GM12891 (cell line): ENCODE measurements around the gene PLAC8.

Experiments
- POLR2A ChIP-seq: IDR thresholded peaks from 2 replicates; pipeline ENCODE4 v1.6.1; 2011; ENCODE audit warnings: low read depth, low read length, control low read depth
- POLR2AphosphoS5 ChIP-seq: IDR thresholded peaks from 2 replicates; pipeline ENCODE4 v1.6.1; 2011; ENCODE audit warnings: low read depth, low read length, control low read depth
- SPI1 ChIP-seq: IDR thresholded peaks from 2 replicates; pipeline ENCODE4 v1.6.1; 2011; ENCODE audit warnings: low read depth, low read length, control low read depth

DNA sequence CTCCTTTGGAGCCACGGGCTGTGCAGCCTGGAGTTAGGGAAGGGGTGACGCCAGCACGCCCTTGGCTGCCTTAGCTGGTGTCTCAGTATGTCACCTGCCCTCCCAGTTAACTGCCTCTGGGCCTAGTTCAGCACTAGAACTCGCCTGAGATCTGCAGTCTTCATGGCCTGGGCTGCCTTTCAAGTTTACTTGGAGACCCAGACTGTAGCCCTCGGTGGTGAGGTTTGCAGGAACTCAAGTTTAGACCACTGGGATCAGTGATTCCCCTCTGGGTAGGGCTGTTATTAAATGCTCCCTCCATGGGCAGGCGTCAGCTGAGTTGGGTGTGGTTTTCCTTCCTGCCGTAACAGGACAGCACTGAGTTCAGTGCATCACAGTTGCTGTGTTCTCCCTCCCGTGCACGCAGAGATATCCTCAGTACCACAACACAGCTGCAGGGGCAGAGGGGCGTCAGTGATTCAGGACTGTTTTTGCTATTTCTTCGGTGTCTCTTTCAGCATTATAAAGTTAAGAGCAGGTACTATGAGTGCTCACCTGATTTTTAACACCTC lies 30.5 kb downstream of the PLAC8 start:
- TF ChIP-seq POLR2A, result no peak
- TF ChIP-seq POLR2AphosphoS5, result no peak
- no peak for TF ChIP-seq SPI1
